Bronchial epithelial cell (primary cell): ENCODE measurements around the gene CARMIL1. TPM values are rescaled to one million over a fixed set of nuclear protein-coding genes. Genes with fewer than 3 reads are reported as not detected.

Experiments used
- DNase-seq: peaks from one replicate; pipeline ENCODE4 v3.0.0-alpha.2; 2010; ENCODE audit warnings: low read depth
- FAIRE-seq: peaks from 2 replicates; lab custom pipeline; 2011; peaks lifted over from hg19 to GRCh38; lab: Jason Lieb, UNC
- H3K27me3 ChIP-seq: 2 replicates; pipeline ENCODE4 v1.5.1; 2011; ENCODE audit warnings: low read length; ENCODE audit not compliant: control insufficient read depth, insufficient read depth
- H3K36me3 ChIP-seq: 2 replicates; pipeline ENCODE4 v1.5.1; 2011; ENCODE audit warnings: low read length; ENCODE audit not compliant: control insufficient read depth, insufficient read depth
- H3K4me3 ChIP-seq: 2 replicates; pipeline ENCODE4 v1.5.1; 2011; ENCODE audit warnings: mild to moderate bottlenecking, low read depth, low read length, control low read depth
- CTCF ChIP-seq: IDR thresholded peaks from 2 replicates; pipeline ENCODE4 v1.5.1; 2011; ENCODE audit warnings: mild to moderate bottlenecking, moderate library complexity, low read length, control low read depth, inconsistent platforms; ENCODE audit not compliant: insufficient read depth, severe bottlenecking
- total RNA-seq: library from RNA; depleted of rRNA; stranded (reverse); fragments of >200 nt; gene quantifications from 2 replicates; pipeline ENCODE4 v1.2.1, GENCODE V29; 2014

The CARMIL1 gene
- total RNA-seq, 1 donor from 2014 or later, result 12.1 TPM

DNA sequence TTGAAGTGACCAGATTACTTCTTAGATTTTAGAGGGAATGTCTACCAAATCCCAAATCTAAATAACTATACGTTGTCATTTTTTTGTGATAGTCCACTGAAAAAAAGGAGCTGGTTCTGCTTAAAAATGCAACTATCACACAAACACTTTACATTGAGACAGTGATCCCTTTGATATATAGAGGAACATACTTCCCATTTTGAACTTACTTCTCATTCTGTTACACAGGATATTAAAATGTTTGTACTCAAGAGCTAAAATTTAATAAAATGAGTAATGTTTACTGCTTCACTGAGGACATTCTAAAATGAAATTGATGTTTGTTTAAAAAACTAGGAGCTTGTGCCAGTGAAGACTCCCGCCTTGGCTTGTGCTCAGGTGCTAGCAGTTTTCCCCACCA lies 174.1 kb downstream of the CARMIL1 start:
- TF ChIP-seq CTCF, result no peak
- H3K27me3 ChIP-seq, result no peaks in the 10 kb centered on the region
- H3K36me3 ChIP-seq, result peaks cover 3% of the 10 kb centered on the region
- no peak for DNase-seq
- no peak for FAIRE-seq
- no peak overlapping the region for H3K4me3 ChIP-seq

DNA sequence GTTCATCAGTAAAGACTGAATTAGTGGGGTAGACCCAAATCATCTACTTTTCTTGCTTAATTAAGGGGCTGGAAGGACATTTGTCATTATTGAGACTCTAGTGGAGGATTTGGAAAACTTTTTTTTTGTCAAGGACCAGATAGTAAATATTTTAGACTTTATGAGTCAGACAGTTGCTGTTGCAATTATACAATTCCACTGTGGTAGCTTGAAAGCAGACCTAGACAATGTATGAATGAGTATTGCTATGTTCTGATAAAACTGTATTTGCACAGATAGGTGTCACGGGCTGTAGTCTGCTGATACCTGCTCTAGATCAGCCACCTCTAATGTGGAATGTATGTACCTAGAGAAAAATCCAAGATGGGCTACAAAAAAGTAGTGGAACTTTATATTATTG lies 175.0 kb downstream of the CARMIL1 start:
- DNase-seq, result peak; percentile 47
- Histone ChIP-seq H3K36me3 (peaks cover 3% of the 10 kb centered on the region), H3K4me3 (no peak overlapping the region), H3K27me3 (no peaks in the 10 kb centered on the region)
- FAIRE-seq, result no peak
- no peak for TF ChIP-seq CTCF

DNA sequence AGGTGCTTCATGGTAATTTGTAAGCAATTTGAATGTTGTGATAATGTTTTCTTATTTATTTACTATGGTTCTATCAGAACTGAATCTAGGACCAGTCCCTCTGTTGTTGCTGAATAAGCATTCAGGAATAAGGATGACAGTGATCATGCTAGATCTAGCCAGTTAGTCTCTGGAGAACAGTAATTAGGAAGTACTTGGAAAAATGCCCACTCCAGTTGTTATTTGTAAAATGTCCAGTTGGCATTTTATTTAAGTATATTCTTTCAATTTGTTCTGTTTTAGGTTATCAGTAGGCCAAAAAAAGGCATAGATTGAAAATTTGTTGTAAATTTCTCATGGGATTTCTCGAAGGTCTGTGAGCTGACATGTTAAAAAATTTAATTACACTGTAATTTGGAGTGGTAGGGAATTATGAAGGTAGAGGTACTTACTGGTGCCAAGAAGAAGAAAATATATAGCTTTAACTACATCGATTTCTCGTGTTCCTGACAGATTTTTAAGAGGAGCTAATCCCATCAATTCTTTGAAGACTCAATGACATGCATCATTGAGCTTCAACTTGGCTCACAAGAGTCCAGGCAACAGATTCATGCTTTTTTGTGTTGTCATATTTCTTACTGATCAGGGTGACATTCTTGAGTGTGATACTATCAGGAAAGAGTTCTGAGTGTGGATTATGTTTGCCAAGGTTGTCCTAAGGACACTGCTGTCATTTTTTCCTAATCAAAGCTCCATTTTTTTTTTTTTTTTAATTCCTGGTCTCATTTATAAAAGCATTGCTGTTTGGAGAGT lies 177.3 kb downstream of the CARMIL1 start:
- Histone ChIP-seq H3K27me3 (no peaks in the 10 kb centered on the region), H3K4me3 (no peak overlapping the region), H3K36me3 (peaks cover 3% of the 10 kb centered on the region)
- DNase-seq (no peak), FAIRE-seq (no peak)
- no peak for TF ChIP-seq CTCF

GRCh38 chr6:25457516-25457915 lies 178.3 kb downstream of the CARMIL1 start:
- FAIRE-seq, result no peak

DNA sequence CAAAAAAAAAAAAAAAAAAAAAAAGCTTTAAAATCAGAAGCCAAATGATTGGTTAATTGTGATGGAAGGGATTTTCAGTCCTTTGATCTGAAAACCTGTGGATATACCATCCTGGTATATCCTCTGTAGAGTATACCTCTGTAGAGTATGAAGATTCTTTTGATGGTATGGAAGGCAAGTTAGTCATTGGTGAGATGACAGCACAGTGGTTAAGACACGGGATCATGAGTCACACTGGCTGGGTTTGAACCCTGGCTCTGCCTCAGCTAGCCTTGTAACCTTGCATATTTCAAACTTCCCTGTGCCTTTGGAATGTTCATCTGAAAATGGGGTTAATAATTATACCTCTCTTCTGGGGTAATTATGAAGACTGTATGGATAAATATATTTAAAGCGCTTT lies 179.3 kb downstream of the CARMIL1 start:
- Histone ChIP-seq H3K36me3 (peaks cover 3% of the 10 kb centered on the region), H3K4me3 (no peak overlapping the region), H3K27me3 (no peaks in the 10 kb centered on the region)
- DNase-seq (peak; percentile 91), FAIRE-seq (no peak)
- TF ChIP-seq CTCF, result no peak

More at GRCh38 chr6:25457516-25457915, 178.3 kb downstream of the CARMIL1 start:
- no peak for DNase-seq
- no peak for TF ChIP-seq CTCF
- Histone ChIP-seq H3K36me3 (peaks cover 3% of the 10 kb centered on the region), H3K27me3 (no peaks in the 10 kb centered on the region), H3K4me3 (no peak overlapping the region)
